Activated CD8-positive, alpha-beta memory T cell treated with anti-CD3 and anti-CD28 coated beads for 4 hours (primary cell): ENCODE measurements around the gene OR52K1.
"Not testable (repeated sequence)": the region's sequence is repeated elsewhere in the genome, so short reads cannot be mapped to it uniquely, and the experiment has no call there.

Source experiments
- DNase-seq, 2 donors: peaks; one replicate each; pipeline ENCODE4 v3.0.0-alpha.2; 2020; ENCODE audit warnings: low read depth in 2 of 2

The OR52K1 gene

DNA sequence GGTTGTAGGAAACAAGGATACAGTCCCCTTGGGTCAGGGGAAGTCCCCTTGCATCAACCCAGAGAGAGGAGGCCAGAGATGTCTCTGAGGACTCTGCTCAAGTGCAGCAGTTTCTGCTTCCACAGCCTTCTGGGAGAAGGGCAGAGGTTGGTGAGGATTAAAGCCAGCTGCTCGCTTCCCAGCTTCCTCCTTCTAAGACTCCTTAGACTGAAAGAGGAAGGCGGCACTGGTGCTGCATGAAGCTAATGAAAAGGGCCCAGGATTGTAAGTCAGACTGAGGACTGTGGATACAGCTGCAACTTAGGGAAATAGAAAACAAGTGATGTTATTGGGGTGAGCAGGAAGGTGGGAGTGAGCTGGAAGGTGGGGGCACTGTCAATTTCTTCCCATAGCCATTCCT is at the start of gene OR52K1:
TSS of gene OR52K1 (plus strand) at position 202 of the 400 bp plus-strand sequence. CDS start 6,255 bp downstream, outside the sequence.
- no peak for DNase-seq

DNA sequence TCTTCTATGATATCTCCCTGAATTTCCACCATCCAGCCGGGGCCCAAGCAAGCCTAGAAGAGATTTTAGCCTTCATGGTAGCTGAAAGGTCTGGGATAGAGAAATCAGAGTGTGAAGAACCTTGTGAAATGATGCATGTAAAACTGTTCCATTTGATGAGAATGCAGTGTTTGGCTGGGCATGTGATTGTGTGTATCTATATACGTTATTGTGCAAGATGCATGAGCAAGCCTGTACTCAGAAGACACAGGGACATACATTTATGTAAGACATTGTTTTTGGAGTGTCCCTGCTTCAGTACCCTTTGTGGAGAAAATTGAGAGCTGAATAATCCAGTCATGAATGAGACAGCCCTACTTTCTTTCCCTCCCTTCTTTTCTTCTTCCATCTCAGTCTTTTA is 48.6 kb upstream of the OR52K1 start:
- DNase-seq, result no peak

GRCh38 chr11:4436411-4436810 is 46.0 kb upstream of the OR52K1 start:
- DNase-seq, result no peak

DNA sequence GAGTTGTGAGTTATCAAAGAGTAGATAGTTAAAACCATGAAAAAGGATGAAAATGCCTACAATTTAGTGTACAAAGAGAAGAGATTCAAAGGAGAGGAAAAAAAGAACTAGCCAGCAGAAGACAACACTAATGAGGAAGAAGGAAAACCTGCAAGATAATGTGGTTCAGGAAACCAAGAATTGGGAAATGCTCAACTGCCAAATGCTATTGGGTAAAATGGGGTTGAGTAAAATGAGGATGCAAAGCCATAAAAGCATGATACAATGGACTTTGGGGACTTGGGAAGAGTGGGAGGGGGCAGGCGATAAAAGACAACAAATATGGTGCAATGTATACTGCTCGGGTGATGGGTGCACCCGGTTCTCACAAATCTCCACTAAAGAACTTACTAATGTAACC is 40.9 kb upstream of the OR52K1 start:
- DNase-seq, result no peak

DNA sequence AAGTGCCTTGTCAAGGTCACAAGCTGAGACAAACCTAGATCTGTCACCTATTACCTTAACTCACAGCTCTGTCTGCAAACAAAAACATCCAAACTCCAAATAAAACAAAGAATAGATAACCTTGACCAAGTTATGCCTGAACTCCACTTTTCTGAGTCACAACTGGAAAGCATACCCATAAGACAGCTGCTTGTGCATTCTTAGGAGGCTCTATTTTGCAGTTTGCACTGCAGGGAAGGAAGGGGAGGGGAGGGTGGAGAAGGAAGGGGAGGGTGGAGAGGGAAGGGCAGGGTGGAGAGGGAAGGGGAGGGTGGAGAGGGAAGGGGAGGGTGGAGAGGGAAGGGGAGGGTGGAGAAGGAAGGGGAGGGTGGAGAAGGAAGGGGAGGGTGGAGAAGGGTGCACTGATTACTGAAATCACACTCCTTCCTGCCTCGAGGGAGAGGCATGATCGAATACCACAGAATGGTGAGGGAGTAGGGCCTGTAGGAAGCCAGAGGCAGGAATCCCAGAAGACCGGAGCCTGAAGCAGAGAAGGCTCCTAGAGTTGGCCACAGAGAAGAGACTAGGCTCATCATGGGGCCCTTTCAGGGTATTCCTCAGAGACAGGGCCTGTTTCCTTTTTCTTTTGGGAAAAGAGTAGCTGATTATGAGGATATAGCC is 39.1 kb upstream of the OR52K1 start:
- DNase-seq, result no peak

DNA sequence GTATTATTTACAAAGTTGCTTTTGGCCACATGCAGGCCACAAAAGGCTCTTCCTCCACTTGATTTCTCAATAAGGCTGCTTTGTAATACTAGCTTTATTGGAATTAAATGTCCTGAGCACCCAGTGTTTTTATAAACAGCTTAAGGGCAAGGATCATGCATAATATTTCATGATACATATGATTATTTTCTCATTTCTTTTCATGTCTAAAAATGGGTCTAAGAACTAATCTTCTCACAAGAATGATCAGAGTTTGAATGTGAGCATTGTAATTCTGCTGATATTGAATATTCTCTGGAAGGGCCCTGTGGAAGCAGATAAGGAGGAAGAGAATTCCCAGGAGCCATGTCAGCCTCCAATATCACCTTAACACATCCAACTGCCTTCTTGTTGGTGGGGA is 33.5 kb upstream of the OR52K1 start, which contains the start of gene OR52K2:
TSS of gene OR52K2 (plus strand) at position 301 of the 400 bp plus-strand sequence. CDS start at position 346, 45 bp downstream.
- no peak for DNase-seq

GRCh38 chr11:4453118-4453517 is 29.3 kb upstream of the OR52K1 start:
- no peak for DNase-seq

GRCh38 chr11:4454021-4454420 is 28.4 kb upstream of the OR52K1 start:
- DNase-seq, result no peak

DNA sequence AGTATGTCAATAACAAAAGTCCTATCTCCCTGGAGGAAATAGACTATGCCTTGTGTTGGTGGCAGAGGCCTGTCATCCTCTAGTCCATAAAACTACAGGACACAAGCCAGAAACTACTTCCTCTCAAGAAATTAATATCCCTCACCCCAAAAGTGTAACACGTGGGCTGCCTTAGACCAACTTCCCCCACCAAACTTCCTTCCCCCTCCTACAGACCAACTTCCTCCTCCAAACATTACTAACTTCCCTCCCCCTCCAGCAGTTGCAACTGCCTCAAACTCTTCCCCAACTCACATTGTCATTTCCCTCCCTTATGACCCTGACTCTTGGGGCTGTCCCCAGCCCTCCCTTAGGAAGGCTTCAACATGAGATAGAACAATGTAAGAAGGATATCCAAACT is 27.0 kb upstream of the OR52K1 start:
- no peak for DNase-seq

- DNase-seq, result no peak
Observed at GRCh38 chr11:4459500-4459899, 22.9 kb upstream of the OR52K1 start.

DNA sequence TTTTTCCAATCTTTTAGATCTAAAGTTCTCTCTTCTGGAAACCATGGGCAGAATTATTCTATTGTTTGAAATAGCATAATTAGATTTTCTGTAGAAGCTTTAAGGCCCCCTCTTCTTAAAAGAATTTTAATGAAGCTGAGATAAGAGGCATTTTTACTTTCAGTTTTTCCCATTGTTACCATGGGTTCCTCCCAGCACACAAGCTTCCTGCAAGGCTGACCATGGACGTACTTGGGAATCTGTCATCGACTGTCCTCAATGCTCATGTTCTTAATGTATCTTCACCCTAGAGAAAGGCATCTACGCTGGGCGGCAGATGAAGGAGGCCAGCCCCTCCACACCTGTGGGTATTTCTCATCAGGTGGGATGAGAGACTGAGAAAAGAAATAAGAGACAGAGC is 22.3 kb upstream of the OR52K1 start:
- DNase-seq, result no peak

- DNase-seq, result no peak
Observed at GRCh38 chr11:4464216-4465159, 18.0 kb upstream of the OR52K1 start.

- DNase-seq, result no peak
Observed at GRCh38 chr11:4465407-4465806, 17.0 kb upstream of the OR52K1 start.

DNA sequence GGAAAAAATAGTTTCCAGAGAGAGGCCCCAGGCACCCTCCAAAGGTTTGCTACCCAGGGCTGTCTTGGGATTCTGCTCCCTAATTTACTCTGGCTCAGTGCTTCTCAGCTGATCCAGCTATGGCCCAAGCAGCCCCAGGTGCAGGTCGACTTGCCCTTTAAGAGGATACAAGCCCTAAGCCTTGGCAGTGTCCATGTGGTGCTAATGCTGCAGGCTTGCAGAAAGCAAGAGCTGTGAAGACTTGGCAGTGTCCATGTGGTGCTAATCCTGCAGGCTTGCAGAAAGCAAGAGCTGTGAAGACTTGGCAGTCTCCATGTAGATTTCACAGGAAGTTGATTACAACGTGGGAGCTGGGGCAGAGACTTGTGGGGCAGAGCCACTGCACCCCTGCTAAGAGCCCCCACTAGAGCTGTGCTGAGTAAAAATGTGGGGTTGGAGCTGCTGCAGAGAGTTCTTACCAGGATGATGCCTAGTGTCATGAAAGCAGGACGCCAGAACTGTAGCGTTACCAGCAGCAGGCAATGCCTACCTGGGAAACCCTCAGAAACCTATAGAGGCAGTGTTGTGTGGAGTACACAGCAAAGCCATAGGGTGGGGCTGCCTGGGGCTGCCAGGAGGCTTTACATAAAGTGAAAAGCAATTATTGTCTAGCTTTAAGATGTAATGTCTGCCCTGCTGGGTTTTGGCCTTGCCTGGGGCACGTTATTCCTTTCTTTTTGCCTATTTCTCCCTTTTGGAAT is 16.1 kb upstream of the OR52K1 start:
- no peak for DNase-seq

- no peak for DNase-seq
Observed at GRCh38 chr11:4466871-4467442, 15.5 kb upstream of the OR52K1 start.

GRCh38 chr11:4467811-4468606 is 14.4 kb upstream of the OR52K1 start:
- no peak for DNase-seq

DNA sequence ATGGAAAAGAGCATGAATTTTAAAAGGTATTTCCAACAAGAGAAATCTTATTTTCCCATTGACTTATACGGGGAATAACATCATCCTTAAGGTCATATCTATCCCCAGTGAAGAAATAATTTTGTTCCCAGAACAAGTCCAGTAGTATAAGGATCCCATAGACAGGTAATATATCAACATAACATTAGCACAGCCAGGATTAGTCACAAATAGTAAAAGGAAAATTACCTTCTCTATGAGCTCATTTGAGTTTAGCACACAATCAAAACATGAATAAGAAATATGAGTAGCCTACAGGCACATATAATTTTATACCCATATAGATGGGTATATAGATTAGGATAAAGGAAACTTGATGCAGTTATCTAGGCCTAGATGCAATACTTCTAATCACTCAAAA is 2.8 kb upstream of the OR52K1 start:
- DNase-seq, result no peak

DNA sequence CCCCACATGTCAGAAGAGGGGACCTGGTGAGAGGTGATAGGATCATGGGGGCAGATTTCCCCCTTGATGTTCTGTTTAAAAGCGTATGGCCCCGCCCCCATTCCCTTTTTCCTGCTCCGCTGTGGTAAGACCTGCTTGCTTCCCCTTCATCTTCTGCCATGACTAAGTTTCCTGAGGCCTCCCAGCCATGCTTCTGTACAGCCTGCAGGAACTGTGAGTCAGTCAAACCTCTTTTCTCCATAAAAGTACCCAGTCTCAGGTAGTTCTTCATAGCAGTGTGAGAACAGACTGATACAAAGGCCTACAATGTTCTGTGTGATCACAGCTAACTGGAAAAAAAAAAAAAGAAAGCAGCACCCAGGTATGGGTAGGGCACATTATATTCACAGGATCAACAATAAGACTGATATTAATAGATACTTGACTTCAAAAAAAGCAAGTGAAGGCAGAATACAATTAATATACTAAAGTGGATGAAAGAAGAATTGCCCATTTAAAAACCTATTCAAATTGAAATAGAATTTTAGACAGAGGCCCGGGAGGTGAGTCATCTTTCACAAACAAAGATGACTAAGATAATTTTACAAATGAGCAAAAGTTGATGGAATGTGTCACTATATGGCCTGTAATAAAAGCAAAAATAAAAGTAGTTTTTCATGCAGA is 1.7 kb upstream of the OR52K1 start:
- no peak for DNase-seq

- DNase-seq, result no peak
Observed at GRCh38 chr11:4481240-4481582, 1.2 kb upstream of the OR52K1 start.

GRCh38 chr11:4484310-4484709 is 1.9 kb downstream of the OR52K1 start:
- DNase-seq, result no peak

- DNase-seq, result not testable (repeated sequence)
Observed at GRCh38 chr11:4491405-4491804, 9.0 kb downstream of the OR52K1 start.
